CD14-positive monocyte (primary cell): Measurements from ENCODE around the gene NCOA6. TPM values are rescaled to one million over a fixed set of nuclear protein-coding genes. Genes with fewer than 3 reads are reported as not detected.
A peak's percentile ranks its signal among the peaks of the same experiment; 100 is the strongest.

Experiments used
- DNase-seq, 3 donors: peaks; one replicate each; pipeline ENCODE4 v3.0.0-alpha.2; 2011 to 2022
- H2AFZ ChIP-seq: 2 replicates; pipeline ENCODE4 v1.6.0; 2012; ENCODE audit warnings: mild to moderate bottlenecking, low read depth, low read length, inconsistent platforms; ENCODE audit not compliant: insufficient read depth, poor library complexity, severe bottlenecking
- H3K27ac ChIP-seq, 2 donors: 1 replicate in 1 of 2; 2 replicates in 1 of 2; pipeline ENCODE4 v1.5.1; 2012 to 2013; ENCODE audit warnings: low read length in 2 of 2, control low read depth in 1 of 2, inconsistent platforms in 1 of 2, low read depth in 1 of 2, mild to moderate bottlenecking in 1 of 2
- H3K27me3 ChIP-seq, 2 donors: one replicate each; pipeline versions ENCODE4 v1.6.0 to v1.6.1; 2011 to 2013; ENCODE audit warnings: low read length in 2 of 2; ENCODE audit not compliant: control insufficient read depth in 2 of 2, insufficient read depth in 2 of 2
- H3K36me3 ChIP-seq, 2 donors: replicated peaks in 1 of 2; 1 replicate in 1 of 2; 2 replicates in 1 of 2; pipeline versions ENCODE4 v1.5.1 to v1.6.1; 2012 to 2013; ENCODE audit warnings: low read length in 2 of 2, control low read depth in 1 of 2, inconsistent platforms in 1 of 2, mild to moderate bottlenecking in 1 of 2; ENCODE audit not compliant: insufficient read depth in 2 of 2, control insufficient read depth in 1 of 2
- H3K4me1 ChIP-seq, 2 donors: 1 replicate in 1 of 2; 2 replicates in 1 of 2; pipeline versions ENCODE4 v1.5.1 to v1.6.1; 2012 to 2013; ENCODE audit warnings: low read length in 2 of 2, control low read depth in 1 of 2, inconsistent platforms in 1 of 2, mild to moderate bottlenecking in 1 of 2, moderate library complexity in 1 of 2; ENCODE audit not compliant: insufficient read depth in 2 of 2, control insufficient read depth in 1 of 2
- H3K4me2 ChIP-seq: replicated peaks from 2 replicates; pipeline ENCODE3; 2012; ENCODE audit warnings: low read length, moderate library complexity, mild to moderate bottlenecking; ENCODE audit not compliant: poor library complexity, severe bottlenecking; ENCODE audit errors: extremely low read depth
- H3K4me3 ChIP-seq, 3 experiments: fragments of 200-600 bp in 1 of 3; sonication (generic) in 1 of 3; replicated peaks in 1 of 3; 1 replicate in 2 of 3; 2 replicates in 1 of 3; pipeline ENCODE4 v1.5.1; 2011 to 2013; ENCODE audit warnings: low read length in 3 of 3, mild to moderate bottlenecking in 3 of 3, control low read depth in 2 of 3, low read depth in 2 of 3, inconsistent platforms in 1 of 3, moderate library complexity in 1 of 3
- H3K79me2 ChIP-seq: 2 replicates; pipeline ENCODE4 v1.6.0; 2012; ENCODE audit warnings: mild to moderate bottlenecking, control low read depth, inconsistent platforms, low read length, moderate library complexity; ENCODE audit not compliant: insufficient read depth
- H3K9ac ChIP-seq: 2 replicates; pipeline ENCODE4 v1.6.0; 2017; ENCODE audit warnings: low read length, mild to moderate bottlenecking; ENCODE audit not compliant: insufficient read depth, poor library complexity, severe bottlenecking
- H3K9me3 ChIP-seq, 2 donors: replicated peaks in 1 of 2; 1 replicate in 1 of 2; 2 replicates in 1 of 2; pipeline versions ENCODE4 v1.5.1 to v1.6.1; 2012 to 2013; ENCODE audit warnings: low read length in 2 of 2, control low read depth in 1 of 2; ENCODE audit not compliant: control insufficient read depth in 1 of 2, insufficient read depth in 1 of 2
- H4K20me1 ChIP-seq: 2 replicates; pipeline ENCODE4 v1.6.0; 2012; ENCODE audit warnings: mild to moderate bottlenecking, low read length, control low read depth, moderate library complexity; ENCODE audit not compliant: insufficient read depth
- H3K27ac Mint-ChIP-seq, 7 donors: one replicate each; pipeline ENCODE4 v1.8.0; 2020; ENCODE audit warnings: mild to moderate bottlenecking in 7 of 7, mixed read lengths in 7 of 7, moderate library complexity in 6 of 7, inconsistent platforms in 2 of 7
- H3K27me3 Mint-ChIP-seq, 3 donors: one replicate each; pipeline ENCODE4 v1.8.0; 2021 to 2022; ENCODE audit warnings: low read depth in 3 of 3, mild to moderate bottlenecking in 3 of 3, mixed read lengths in 3 of 3, moderate library complexity in 3 of 3, inconsistent platforms in 1 of 3
- H3K36me3 Mint-ChIP-seq, 2 donors: one replicate each; pipeline ENCODE4 v1.8.0; 2020; ENCODE audit warnings: mixed read lengths in 2 of 2, inconsistent platforms in 1 of 2, mild to moderate bottlenecking in 1 of 2
- H3K4me1 Mint-ChIP-seq: one replicate; pipeline ENCODE4 v1.8.0; 2020; ENCODE audit warnings: mild to moderate bottlenecking, mixed read lengths
- H3K4me3 Mint-ChIP-seq, 2 donors: one replicate each; pipeline ENCODE4 v1.8.0; 2020; ENCODE audit warnings: mild to moderate bottlenecking in 2 of 2, mixed read lengths in 2 of 2, moderate library complexity in 1 of 2
- H3K9me3 Mint-ChIP-seq, 7 donors: one replicate each; pipeline ENCODE4 v1.8.0; 2020 to 2022; ENCODE audit warnings: mixed read lengths in 7 of 7, mild to moderate bottlenecking in 6 of 7, moderate library complexity in 6 of 7, inconsistent platforms in 2 of 7
- CTCF ChIP-seq: fragments of 200-600 bp; IDR thresholded peaks from one replicate; pipeline ENCODE4 v1.8.0; 2022; ENCODE audit warnings: antibody characterized with exemption, mild to moderate bottlenecking
- WGBS: methylation state at CpG from one replicate; pipeline ENCODE4 v1.1.5; 2013; ENCODE audit warnings: missing lambda C conversion rate; ENCODE audit not compliant: insufficient coverage; 5-methylcytosine and 5-hydroxymethylcytosine counted together
- intact Hi-C, 2 donors: fragments of 100-400 bp; cut with micrococcal nuclease; formaldehyde crosslinking; loops; one replicate each; pipeline versions ENCODE4 v1.15.0 to v1.15.1; 2023
- polyA plus RNA-seq, 3 donors: library from polyadenylated mRNA; depleted of rRNA in 1 of 3; unstranded in 2 of 3; stranded (reverse) in 1 of 3; fragments of 300-500 nt in 2 of 3; fragments of >200 nt in 1 of 3; fragmentation: Illumina TruSeq in 2 of 3; gene quantifications; 1 replicate in 2 of 3; 2 replicates in 1 of 3; pipeline ENCODE4 v1.2.3, GENCODE V29; 2012 to 2021

The NCOA6 gene
- polyA plus RNA-seq, 3 donors: 2.8 to 19.0 (median 3.9) TPM

- H3K27me3 Mint-ChIP-seq: peaks cover 2 to 5% (median 4%) of the 10 kb centered on the region in 3 donors
- Histone ChIP-seq H3K79me2 (no peaks in the 10 kb centered on the region), H3K27me3 (no peaks in the 10 kb centered on the region), H3K4me3 (no peak overlapping the region), H3K9me3 (no peaks in the 10 kb centered on the region), H3K4me1 (peaks cover 11% of the 10 kb centered on the region in 2 donors), H3K36me3 (no peaks in the 10 kb centered on the region), H2AFZ (no peak overlapping the region), H3K9ac (no peak overlapping the region), H3K4me2 (no peak overlapping the region), H4K20me1 (no peaks in the 10 kb centered on the region), H3K27ac (no peak overlapping the region)
- peak; percentile 63 for TF ChIP-seq CTCF
- DNase-seq: peak; percentile 20 to 54 (median 24)
- no peak overlapping the region for H3K4me3 Mint-ChIP-seq
- intact Hi-C loops: loop anchor here (5.0 kb wide), 4 partner anchors 38 to 373 kb away; partner anchors contain the start of genes GGT7 (in 1 of the 2) and TRPC4AP (in 1 of the 2)
- H3K36me3 Mint-ChIP-seq: no peaks in the 10 kb centered on the region
- H3K9me3 Mint-ChIP-seq: no peaks in the 10 kb centered on the region
- WGBS: no CpG with 5 or more reads among the region's 6 CpGs
- peaks cover 9% of the 10 kb centered on the region for H3K4me1 Mint-ChIP-seq
- peak overlapping the region in 2 of 7 donors; percentile 63 to 70 for H3K27ac Mint-ChIP-seq
These were observed 9.0 kb upstream of the NCOA6 start for GRCh38 chr20:34834459-34834893.

- H3K27ac ChIP-seq: no peak overlapping the region
- no peak overlapping the region for H3K4me2 ChIP-seq
- intact Hi-C loops: loop anchor here (5.0 kb wide), 4 partner anchors 40 to 375 kb away; partner anchors contain the start of genes GGT7 (in 1 of the 2) and TRPC4AP (in 1 of the 2)
- Mint-ChIP-seq H3K4me3 (no peak overlapping the region), H3K9me3 (no peaks in the 10 kb centered on the region), H3K36me3 (no peaks in the 10 kb centered on the region), H3K27ac (no peak overlapping the region), H3K4me1 (peaks cover 9% of the 10 kb centered on the region), H3K27me3 (peaks cover 4 to 5% (median 4%) of the 10 kb centered on the region in 3 donors)
- H3K9ac ChIP-seq: no peak overlapping the region
- H3K9me3 ChIP-seq: no peaks in the 10 kb centered on the region
- no peaks in the 10 kb centered on the region for H4K20me1 ChIP-seq
- peak in 1 of 3 donors; percentile 4 for DNase-seq
- WGBS: no CpG with 5 or more reads among the region's 5 CpGs
- peak overlapping the region; percentile 54 for H2AFZ ChIP-seq
- TF ChIP-seq CTCF: no peak
- H3K36me3 ChIP-seq: no peaks in the 10 kb centered on the region
- no peaks in the 10 kb centered on the region for H3K79me2 ChIP-seq
- peaks cover 11% of the 10 kb centered on the region in 2 donors for H3K4me1 ChIP-seq
- no peaks in the 10 kb centered on the region for H3K27me3 ChIP-seq
- H3K4me3 ChIP-seq: no peak overlapping the region
These were observed 6.5 kb upstream of the NCOA6 start for GRCh38 chr20:34831936-34832335.
